HCT116 (cell line): ENCODE measurements around the gene TRPM3.

ENCODE experiments used
- CEBPB ChIP-seq: IDR thresholded peaks from 2 replicates; pipeline ENCODE4 v1.6.1; 2012; ENCODE audit warnings: low read depth
- EZH2 ChIP-seq: fragments of 200-600 bp; sonication (generic); IDR thresholded peaks from 2 replicates; pipeline ENCODE4 v1.6.1; 2017; ENCODE audit warnings: antibody characterized with exemption, mixed run types
- JUND ChIP-seq: IDR thresholded peaks from 2 replicates; pipeline ENCODE4 v1.6.1; 2012
- POLR2AphosphoS5 ChIP-seq: IDR thresholded peaks from 2 replicates; pipeline ENCODE4 v1.6.1; 2011; ENCODE audit warnings: mild to moderate bottlenecking, low read depth, low read length, moderate library complexity
- RAD21 ChIP-seq: IDR thresholded peaks from 2 replicates; pipeline ENCODE4 v1.6.1; 2012; ENCODE audit warnings: low read depth, mild to moderate bottlenecking
- REST ChIP-seq: IDR thresholded peaks from 2 replicates; pipeline ENCODE4 v1.6.1; 2012; ENCODE audit warnings: low read depth
- SIN3A ChIP-seq: IDR thresholded peaks from 2 replicates; pipeline ENCODE4 v1.6.1; 2012; ENCODE audit warnings: low read depth
- ZNF274 ChIP-seq: fragments of 200-500 bp; sonication (Bioruptor generic); IDR thresholded peaks from 2 replicates; pipeline ENCODE4 v1.6.1; 2014; ENCODE audit warnings: mild to moderate bottlenecking, low read depth, low read length, inconsistent platforms
- TF ChIP-seq, protein P1 (sequence below), 3 experiments: fragments of 200-600 bp in 1 of 3; sonication (generic) in 1 of 3; IDR thresholded peaks in 2 of 3; conservative IDR thresholded peaks in 1 of 3; 2 replicates each; pipeline ENCODE4 v1.5.1; 2012 to 2017; ENCODE audit warnings: low read depth in 2 of 3, low read length in 2 of 3, antibody characterized with exemption in 1 of 3, borderline replicate concordance in 1 of 3, control low read depth in 1 of 3, mild to moderate bottlenecking in 1 of 3, mixed read lengths in 1 of 3, mixed run types in 1 of 3, moderate library complexity in 1 of 3; ENCODE audit not compliant: insufficient read depth in 1 of 3

DNA sequence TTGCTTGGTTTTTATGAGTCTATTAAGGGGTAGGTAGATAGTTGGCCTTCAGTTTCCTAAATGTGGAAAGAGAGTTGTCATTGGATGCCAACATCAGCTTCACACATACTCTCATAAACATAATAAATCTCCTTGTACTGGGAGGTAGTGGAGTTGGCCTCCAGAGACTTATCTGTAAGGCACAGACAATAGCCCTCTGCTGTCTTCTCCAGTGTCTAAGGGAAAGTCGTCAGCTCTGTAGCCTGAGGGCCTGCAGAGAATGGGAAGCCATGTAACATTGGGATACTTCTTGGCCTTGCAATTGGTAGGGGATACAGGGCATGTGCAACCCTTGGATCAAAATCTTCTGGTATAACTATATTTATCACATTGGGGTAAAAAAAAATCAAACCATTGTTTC is 375.1 kb downstream of the TRPM3 start:
- TF ChIP-seq REST (no peak), POLR2AphosphoS5 (no peak), EZH2 (no peak), JUND (no peak), CEBPB (no peak), ZNF274 (no peak), RAD21 (no peak), SIN3A (no peak)
- TF ChIP-seq, protein P1, sequence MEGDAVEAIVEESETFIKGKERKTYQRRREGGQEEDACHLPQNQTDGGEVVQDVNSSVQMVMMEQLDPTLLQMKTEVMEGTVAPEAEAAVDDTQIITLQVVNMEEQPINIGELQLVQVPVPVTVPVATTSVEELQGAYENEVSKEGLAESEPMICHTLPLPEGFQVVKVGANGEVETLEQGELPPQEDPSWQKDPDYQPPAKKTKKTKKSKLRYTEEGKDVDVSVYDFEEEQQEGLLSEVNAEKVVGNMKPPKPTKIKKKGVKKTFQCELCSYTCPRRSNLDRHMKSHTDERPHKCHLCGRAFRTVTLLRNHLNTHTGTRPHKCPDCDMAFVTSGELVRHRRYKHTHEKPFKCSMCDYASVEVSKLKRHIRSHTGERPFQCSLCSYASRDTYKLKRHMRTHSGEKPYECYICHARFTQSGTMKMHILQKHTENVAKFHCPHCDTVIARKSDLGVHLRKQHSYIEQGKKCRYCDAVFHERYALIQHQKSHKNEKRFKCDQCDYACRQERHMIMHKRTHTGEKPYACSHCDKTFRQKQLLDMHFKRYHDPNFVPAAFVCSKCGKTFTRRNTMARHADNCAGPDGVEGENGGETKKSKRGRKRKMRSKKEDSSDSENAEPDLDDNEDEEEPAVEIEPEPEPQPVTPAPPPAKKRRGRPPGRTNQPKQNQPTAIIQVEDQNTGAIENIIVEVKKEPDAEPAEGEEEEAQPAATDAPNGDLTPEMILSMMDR (IDR thresholded peaks at IDR 0.05 in 2 of 3, conservative IDR thresholded peaks at IDR 0.05 in 1 of 3; ENCODE audit: borderline replicate concordance in 1 of 3, insufficient read depth in 1 of 3, low read depth in 2 of 3, low read length in 2 of 3) = no peak
